CD4-positive, alpha-beta T cell treated with Interleukin-12 subunit alpha and Interleukin-12 subunit beta, for 1 hour (primary cell): Measurements from ENCODE around the gene NGFR.
"Not testable (repeated sequence)": the region's sequence is repeated elsewhere in the genome, so short reads cannot be mapped to it uniquely, and the experiment has no call there.

Source experiments
- DNase-seq: peaks from one replicate; pipeline ENCODE4 v3.0.0-alpha.2; 2020

NGFR gene

GRCh38 chr17:49497148-49498028, 2.3 kb downstream of the NGFR start:
- peak; percentile 12 for DNase-seq

GRCh38 chr17:49498029-49498615, 3.0 kb downstream of the NGFR start:
- DNase-seq = peak; percentile 1

GRCh38 chr17:49501496-49501895, 6.4 kb downstream of the NGFR start:
- DNase-seq = no peak

- no peak for DNase-seq
Measured at GRCh38 chr17:49502254-49502653, 7.2 kb downstream of the NGFR start.

GRCh38 chr17:49502680-49503079, 7.6 kb downstream of the NGFR start:
- not testable (repeated sequence) for DNase-seq

GRCh38 chr17:49504369-49504768, 9.3 kb downstream of the NGFR start:
- DNase-seq = no peak

- no peak for DNase-seq
Measured at GRCh38 chr17:49505854-49506253, 10.8 kb downstream of the NGFR start.

- DNase-seq = no peak
Measured at GRCh38 chr17:49506282-49506681, 11.2 kb downstream of the NGFR start.

GRCh38 chr17:49508061-49508865, 13.2 kb downstream of the NGFR start:
- no peak for DNase-seq

- DNase-seq = no peak
Measured at GRCh38 chr17:49508866-49509587, 13.9 kb downstream of the NGFR start.

- DNase-seq = no peak
Measured at GRCh38 chr17:49509588-49509917, 14.5 kb downstream of the NGFR start.

- DNase-seq = no peak
Measured at GRCh38 chr17:49510059-49510719, 15.1 kb downstream of the NGFR start.

GRCh38 chr17:49510720-49511110, 15.6 kb downstream of the NGFR start:
- DNase-seq = no peak

- DNase-seq = no peak
Measured at GRCh38 chr17:49511810-49512209, 16.7 kb downstream of the NGFR start.

GRCh38 chr17:49512296-49513043, 17.4 kb downstream of the NGFR start:
- no peak for DNase-seq

- no peak for DNase-seq
Measured at GRCh38 chr17:49513044-49513395, 17.9 kb downstream of the NGFR start.

- no peak for DNase-seq
Measured at GRCh38 chr17:49513641-49514040, 18.5 kb downstream of the NGFR start.

- DNase-seq = no peak
Measured at GRCh38 chr17:49514071-49514721, 19.1 kb downstream of the NGFR start.

- DNase-seq = no peak
Measured at GRCh38 chr17:49515196-49515770, 20.2 kb downstream of the NGFR start.

- no peak for DNase-seq
Measured at GRCh38 chr17:49516180-49516579, 21.1 kb downstream of the NGFR start.
